Measurements from ENCODE around the gene GJB4.
"Not testable (repeated sequence)": the region's sequence is repeated elsewhere in the genome, so short reads cannot be mapped to it uniquely, and the experiment has no call there.

The GJB4 gene

GRCh38 chr1:34759503-34760357, at the start of gene GJB4:
Gene GJB4, plus strand, starts transcription at chr1:34759740. Its CDS starts 1,515 bp downstream, at chr1:34761255.
- ATAC-seq (ENCODE audit: low read depth), result no peak

GRCh38 chr1:34710812-34711211, 48.7 kb upstream of the GJB4 start:
- no peaks in the 10 kb centered on the region for H3K4me1 Mint-ChIP-seq

More at GRCh38 chr1:34759503-34760357, at the start of gene GJB4:
- Mint-ChIP-seq H3K36me3 (no peaks in the 10 kb centered on the region), H3K4me3 (no peak within 1 kb of the TSS), H3K27ac (no peak within 1 kb of the TSS), H3K9me3 (no peaks in the 10 kb centered on the region), H3K27me3 (peaks cover 17% of the 10 kb centered on the region), H3K4me1 (no peaks in the 10 kb centered on the region)
- DNase-seq (ENCODE audit: low spot score in 2 of 2), result no peak

GRCh38 chr1:34711485-34711884, 48.1 kb upstream of the GJB4 start:
- peaks cover 3% of the 10 kb centered on the region for H3K9me3 Mint-ChIP-seq
- H3K4me3 Mint-ChIP-seq, result no peak overlapping the region
- H3K36me3 Mint-ChIP-seq, result no peaks in the 10 kb centered on the region
- no peaks in the 10 kb centered on the region for H3K4me1 Mint-ChIP-seq
- DNase-seq (ENCODE audit: low spot score in 2 of 2), result no peak
- H3K27ac Mint-ChIP-seq, result no peak overlapping the region
- ATAC-seq (ENCODE audit: low read depth), result no peak
- peaks cover 5% of the 10 kb centered on the region for H3K27me3 Mint-ChIP-seq

More at GRCh38 chr1:34710812-34711211, 48.7 kb upstream of the GJB4 start:
- DNase-seq (ENCODE audit: low spot score in 2 of 2) (no peak), ATAC-seq (ENCODE audit: low read depth) (no peak)
- Mint-ChIP-seq H3K36me3 (no peaks in the 10 kb centered on the region), H3K27me3 (peaks cover 6% of the 10 kb centered on the region), H3K27ac (no peak overlapping the region), H3K9me3 (peaks cover 3% of the 10 kb centered on the region), H3K4me3 (no peak overlapping the region)

GRCh38 chr1:34712007-34712688, 47.4 kb upstream of the GJB4 start:
- Mint-ChIP-seq H3K9me3 (peaks cover 3% of the 10 kb centered on the region), H3K27me3 (peaks cover 5% of the 10 kb centered on the region), H3K36me3 (no peaks in the 10 kb centered on the region), H3K4me3 (no peak overlapping the region), H3K4me1 (no peaks in the 10 kb centered on the region), H3K27ac (no peak overlapping the region)
- DNase-seq (ENCODE audit: low spot score in 2 of 2) (no peak), ATAC-seq (ENCODE audit: low read depth) (no peak)

- H3K27me3 Mint-ChIP-seq, result peaks cover 8% of the 10 kb centered on the region
- DNase-seq (ENCODE audit: low spot score in 2 of 2), result no peak
- H3K9me3 Mint-ChIP-seq, result peaks cover 5% of the 10 kb centered on the region
- no peaks in the 10 kb centered on the region for H3K36me3 Mint-ChIP-seq
- no peak for ATAC-seq (ENCODE audit: low read depth)
- H3K27ac Mint-ChIP-seq, result no peak overlapping the region
- H3K4me1 Mint-ChIP-seq, result no peaks in the 10 kb centered on the region
- no peak overlapping the region for H3K4me3 Mint-ChIP-seq
Measured at GRCh38 chr1:34713443-34713842, 46.1 kb upstream of the GJB4 start.

GRCh38 chr1:34714386-34714785, 45.2 kb upstream of the GJB4 start:
- no peak for DNase-seq (ENCODE audit: low spot score in 2 of 2)
- Mint-ChIP-seq H3K27ac (no peak overlapping the region), H3K9me3 (peaks cover 5% of the 10 kb centered on the region), H3K36me3 (no peaks in the 10 kb centered on the region), H3K27me3 (peaks cover 8% of the 10 kb centered on the region), H3K4me1 (no peaks in the 10 kb centered on the region), H3K4me3 (no peak overlapping the region)
- no peak for ATAC-seq (ENCODE audit: low read depth)

- peaks cover 10% of the 10 kb centered on the region for H3K27me3 Mint-ChIP-seq
- ATAC-seq (ENCODE audit: low read depth) (no peak), DNase-seq (ENCODE audit: low spot score in 2 of 2) (no peak)
- no peak overlapping the region for H3K4me3 Mint-ChIP-seq
- no peak overlapping the region for H3K27ac Mint-ChIP-seq
- H3K9me3 Mint-ChIP-seq, result peaks cover 2% of the 10 kb centered on the region
- H3K4me1 Mint-ChIP-seq, result no peaks in the 10 kb centered on the region
- H3K36me3 Mint-ChIP-seq, result no peaks in the 10 kb centered on the region
Measured at GRCh38 chr1:34715139-34715538, 44.4 kb upstream of the GJB4 start.

- H3K27me3 Mint-ChIP-seq, result peaks cover 18% of the 10 kb centered on the region
- no peaks in the 10 kb centered on the region for H3K4me1 Mint-ChIP-seq
- no peak overlapping the region for H3K4me3 Mint-ChIP-seq
Measured at GRCh38 chr1:34721241-34721640, 38.3 kb upstream of the GJB4 start.

GRCh38 chr1:34721646-34722355, 37.7 kb upstream of the GJB4 start:
- H3K4me1 Mint-ChIP-seq, result no peaks in the 10 kb centered on the region
- no peak overlapping the region for H3K27ac Mint-ChIP-seq
- no peak for ATAC-seq (ENCODE audit: low read depth)
- H3K36me3 Mint-ChIP-seq, result no peaks in the 10 kb centered on the region
- peaks cover 2% of the 10 kb centered on the region for H3K9me3 Mint-ChIP-seq
- peaks cover 18% of the 10 kb centered on the region for H3K27me3 Mint-ChIP-seq
- DNase-seq (ENCODE audit: low spot score in 2 of 2), result no peak
- H3K4me3 Mint-ChIP-seq, result no peak overlapping the region

More at GRCh38 chr1:34721241-34721640, 38.3 kb upstream of the GJB4 start:
- no peak for DNase-seq (ENCODE audit: low spot score in 2 of 2)
- Mint-ChIP-seq H3K27ac (no peak overlapping the region), H3K36me3 (no peaks in the 10 kb centered on the region), H3K9me3 (peaks cover 2% of the 10 kb centered on the region)
- no peak for ATAC-seq (ENCODE audit: low read depth)

- no peaks in the 10 kb centered on the region for H3K9me3 Mint-ChIP-seq
- no peaks in the 10 kb centered on the region for H3K4me1 Mint-ChIP-seq
- DNase-seq (ENCODE audit: low spot score in 2 of 2) (no peak), ATAC-seq (ENCODE audit: low read depth) (no peak)
- H3K27me3 Mint-ChIP-seq, result peaks cover 23% of the 10 kb centered on the region
- H3K27ac Mint-ChIP-seq, result no peak overlapping the region
- H3K4me3 Mint-ChIP-seq, result no peak overlapping the region
- H3K36me3 Mint-ChIP-seq, result no peaks in the 10 kb centered on the region
Measured at GRCh38 chr1:34726861-34727260, 32.7 kb upstream of the GJB4 start.

- H3K4me1 Mint-ChIP-seq, result no peaks in the 10 kb centered on the region
- no peaks in the 10 kb centered on the region for H3K9me3 Mint-ChIP-seq
- H3K27me3 Mint-ChIP-seq, result peaks cover 20% of the 10 kb centered on the region
- H3K27ac Mint-ChIP-seq, result no peak overlapping the region
- no peaks in the 10 kb centered on the region for H3K36me3 Mint-ChIP-seq
- no peak for ATAC-seq (ENCODE audit: low read depth)
- H3K4me3 Mint-ChIP-seq, result no peak overlapping the region
- DNase-seq (ENCODE audit: low spot score in 2 of 2), result no peak
Measured at GRCh38 chr1:34730485-34730884, 29.1 kb upstream of the GJB4 start.

- H3K4me1 Mint-ChIP-seq; DNase-seq (ENCODE audit: low spot score in 2 of 2); H3K36me3 Mint-ChIP-seq; H3K4me3 Mint-ChIP-seq; ATAC-seq (ENCODE audit: low read depth); H3K27ac Mint-ChIP-seq; H3K9me3 Mint-ChIP-seq: not testable (repeated sequence)
- peaks cover 14% of the 10 kb centered on the region for H3K27me3 Mint-ChIP-seq
Measured at GRCh38 chr1:34732831-34733230, 26.7 kb upstream of the GJB4 start.

GRCh38 chr1:34736692-34737091, 22.8 kb upstream of the GJB4 start:
- H3K27ac Mint-ChIP-seq, result no peak overlapping the region
- no peaks in the 10 kb centered on the region for H3K4me1 Mint-ChIP-seq
- ATAC-seq (ENCODE audit: low read depth) (no peak), DNase-seq (ENCODE audit: low spot score in 2 of 2) (no peak)
- H3K27me3 Mint-ChIP-seq, result peaks cover 4% of the 10 kb centered on the region
- no peak overlapping the region for H3K4me3 Mint-ChIP-seq
- no peaks in the 10 kb centered on the region for H3K9me3 Mint-ChIP-seq
- H3K36me3 Mint-ChIP-seq, result no peaks in the 10 kb centered on the region

GRCh38 chr1:34737236-34737635, 22.3 kb upstream of the GJB4 start:
- H3K27me3 Mint-ChIP-seq; H3K9me3 Mint-ChIP-seq; DNase-seq (ENCODE audit: low spot score in 2 of 2); H3K4me3 Mint-ChIP-seq; H3K4me1 Mint-ChIP-seq; H3K27ac Mint-ChIP-seq; H3K36me3 Mint-ChIP-seq; ATAC-seq (ENCODE audit: low read depth): not testable (repeated sequence)
